Upper lobe of left lung (tissue), 6 donors: ENCODE measurements around the gene GPR65. TPM values are rescaled to one million over a fixed set of nuclear protein-coding genes. Genes with fewer than 3 reads are reported as not detected.

Source experiments
- ATAC-seq, 2 donors: fragments of 200-7000 bp; cut with Tn5 transposase; one replicate each; pipeline ENCODE4 v1.9.1; 2022; ENCODE audit warnings: mild to moderate bottlenecking in 2 of 2, moderate library complexity in 2 of 2; ENCODE audit not compliant: low FRiP score in 2 of 2
- DNase-seq, 2 donors: peaks; one replicate each; pipeline ENCODE4 v3.0.0-alpha.2; 2019 to 2020
- H3K27ac ChIP-seq, 4 donors: fragments of 200-600 bp; sonication (generic); one replicate each; pipeline ENCODE4 v1.5.1; 2016 to 2019
- H3K27me3 ChIP-seq, 4 donors: fragments of 200-600 bp; sonication (generic); one replicate each; pipeline ENCODE4 v1.5.1; 2017 to 2019
- H3K36me3 ChIP-seq, 4 donors: fragments of 200-600 bp; sonication (generic); one replicate each; pipeline ENCODE4 v1.5.1; 2016 to 2019
- H3K4me1 ChIP-seq, 4 donors: fragments of 200-600 bp; sonication (generic); one replicate each; pipeline ENCODE4 v1.5.1; 2018 to 2019
- H3K4me3 ChIP-seq, 4 donors: fragments of 200-600 bp; sonication (generic); one replicate each; pipeline ENCODE4 v1.5.1; 2017 to 2019; ENCODE audit warnings: mild to moderate bottlenecking in 2 of 4, moderate library complexity in 1 of 4
- H3K9me3 ChIP-seq, 4 donors: fragments of 200-600 bp; sonication (generic); one replicate each; pipeline ENCODE4 v1.5.1; 2018 to 2019
- EP300 ChIP-seq, 4 donors: sonication (generic); formaldehyde crosslinking; IDR thresholded peaks; one replicate each; pipeline ENCODE4 v1.5.1; 2017; ENCODE audit warnings: antibody characterized with exemption in 4 of 4, control low read depth in 2 of 4
- POLR2A ChIP-seq, 4 donors: fragments of 450-650 bp; IDR thresholded peaks; one replicate each; pipeline ENCODE4 v1.5.1; 2016 to 2017; ENCODE audit warnings: antibody characterized with exemption in 4 of 4, mild to moderate bottlenecking in 2 of 4
- POLR2AphosphoS5 ChIP-seq, 2 donors: sonication (generic); formaldehyde crosslinking; IDR thresholded peaks; one replicate each; pipeline ENCODE4 v1.5.1; 2017; ENCODE audit warnings: antibody characterized with exemption in 2 of 2
- WGBS, 2 donors: methylation state at CpG; one replicate each; pipeline ENCODE4 v1.1.5; 2017 to 2018; 5-methylcytosine and 5-hydroxymethylcytosine counted together
- total RNA-seq, 6 donors: library from RNA; depleted of rRNA in 4 of 6; stranded (reverse); fragments of >200 nt in 4 of 6; gene quantifications; one replicate each; pipeline versions ENCODE4 v1.1.0 to v1.2.1, GENCODE V29; 2016 to 2021
- TF ChIP-seq, protein P1 (sequence below), 6 experiments: fragments of 450-650 bp in 4 of 6; fragments of 200-600 bp in 2 of 6; sonication (generic) in 2 of 6; IDR thresholded peaks; one replicate each; pipeline ENCODE4 v1.5.1; 2016 to 2019; ENCODE audit warnings: antibody characterized with exemption in 6 of 6
- donor health status: DM: no; HTN: no; CAD: no; lungs with moderate emphysema.
- donor health status: DM: no; HTN: yes; CAD: no; lungs with severe emphysema.

Gene GPR65
- total RNA-seq, 6 donors from 2014 or later, result 3.2 to 7.0 (median 3.8) TPM

- Histone ChIP-seq H3K4me3 (peak overlapping the region in 1 of 4 donors; percentile 6), H3K36me3 (no peaks in the 10 kb centered on the region), H3K4me1 (peaks cover 0 to 3% (median 0%) of the 10 kb centered on the region in 4 donors), H3K27ac (no peak overlapping the region), H3K9me3 (no peaks in the 10 kb centered on the region), H3K27me3 (no peaks in the 10 kb centered on the region)
- 59 to 74% methylated on average over 1 of the region's 1 CpG for WGBS, 2 donors
- no peak for ATAC-seq
- TF ChIP-seq POLR2A (IDR thresholded peaks at IDR 0.05) (no peak), POLR2AphosphoS5 (IDR thresholded peaks at IDR 0.05) (no peak), EP300 (IDR thresholded peaks at IDR 0.05) (no peak)
- TF ChIP-seq, protein P1, sequence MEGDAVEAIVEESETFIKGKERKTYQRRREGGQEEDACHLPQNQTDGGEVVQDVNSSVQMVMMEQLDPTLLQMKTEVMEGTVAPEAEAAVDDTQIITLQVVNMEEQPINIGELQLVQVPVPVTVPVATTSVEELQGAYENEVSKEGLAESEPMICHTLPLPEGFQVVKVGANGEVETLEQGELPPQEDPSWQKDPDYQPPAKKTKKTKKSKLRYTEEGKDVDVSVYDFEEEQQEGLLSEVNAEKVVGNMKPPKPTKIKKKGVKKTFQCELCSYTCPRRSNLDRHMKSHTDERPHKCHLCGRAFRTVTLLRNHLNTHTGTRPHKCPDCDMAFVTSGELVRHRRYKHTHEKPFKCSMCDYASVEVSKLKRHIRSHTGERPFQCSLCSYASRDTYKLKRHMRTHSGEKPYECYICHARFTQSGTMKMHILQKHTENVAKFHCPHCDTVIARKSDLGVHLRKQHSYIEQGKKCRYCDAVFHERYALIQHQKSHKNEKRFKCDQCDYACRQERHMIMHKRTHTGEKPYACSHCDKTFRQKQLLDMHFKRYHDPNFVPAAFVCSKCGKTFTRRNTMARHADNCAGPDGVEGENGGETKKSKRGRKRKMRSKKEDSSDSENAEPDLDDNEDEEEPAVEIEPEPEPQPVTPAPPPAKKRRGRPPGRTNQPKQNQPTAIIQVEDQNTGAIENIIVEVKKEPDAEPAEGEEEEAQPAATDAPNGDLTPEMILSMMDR (IDR thresholded peaks at IDR 0.05), result no peak
- DNase-seq, result no peak
Observed at GRCh38 chr14:88040146-88040545, 35.2 kb downstream of the GPR65 start.

DNA sequence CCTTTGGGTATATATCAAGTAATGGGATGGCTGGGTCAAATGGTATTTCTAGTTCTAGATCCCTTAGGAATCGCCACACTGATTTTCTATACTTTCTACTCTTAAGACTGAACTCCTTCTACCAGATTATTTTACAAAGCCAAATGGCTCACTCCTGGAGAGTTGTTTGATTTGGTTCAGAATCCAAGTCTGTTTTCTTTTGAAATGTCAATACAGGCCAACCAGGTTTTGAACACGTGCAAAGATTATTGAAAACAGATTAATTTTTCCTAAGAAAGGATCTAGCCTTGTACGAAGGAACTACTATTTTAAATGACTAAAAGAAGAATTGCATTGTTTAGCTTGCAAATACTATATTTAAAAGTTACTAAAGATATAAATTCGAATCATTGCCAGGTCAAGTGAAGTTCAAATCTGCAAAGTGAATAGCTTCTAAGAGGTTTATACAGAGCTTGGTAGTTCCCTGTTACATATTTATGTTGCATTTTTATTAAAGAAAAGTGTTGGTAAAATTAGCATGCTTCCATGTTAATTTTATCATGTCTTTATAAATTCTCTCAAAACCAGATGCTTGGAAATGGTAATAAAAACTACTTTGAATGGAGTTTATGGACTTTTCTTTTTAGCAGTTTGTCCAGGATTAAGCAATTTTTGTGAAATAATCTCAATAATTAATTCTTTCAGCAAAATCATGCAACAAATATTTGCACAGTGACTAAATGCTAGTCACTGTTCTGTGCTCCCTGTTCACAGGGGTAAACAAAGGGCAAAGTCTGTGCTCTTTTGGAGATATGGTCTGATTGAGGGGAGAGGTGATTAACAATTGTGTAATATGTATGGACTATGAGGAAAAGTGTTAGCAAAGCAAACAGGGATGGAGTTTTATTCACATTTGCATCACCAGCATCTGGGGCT, 38.9 kb downstream of the GPR65 start:
- Histone ChIP-seq H3K4me3 (no peak overlapping the region), H3K27ac (no peak overlapping the region), H3K36me3 (no peaks in the 10 kb centered on the region), H3K4me1 (peaks cover 0 to 3% (median 0%) of the 10 kb centered on the region in 4 donors), H3K27me3 (no peaks in the 10 kb centered on the region), H3K9me3 (no peaks in the 10 kb centered on the region)
- no peak for DNase-seq
- 75 to 76% methylated on average over 4 of the region's 4 CpGs for WGBS, 2 donors
- ATAC-seq, result no peak
- TF ChIP-seq EP300 (IDR thresholded peaks at IDR 0.05), result no peak
- TF ChIP-seq, protein P1 (IDR thresholded peaks at IDR 0.05), result no peak
- no peak for TF ChIP-seq POLR2AphosphoS5 (IDR thresholded peaks at IDR 0.05)
- no peak for TF ChIP-seq POLR2A (IDR thresholded peaks at IDR 0.05)

DNA sequence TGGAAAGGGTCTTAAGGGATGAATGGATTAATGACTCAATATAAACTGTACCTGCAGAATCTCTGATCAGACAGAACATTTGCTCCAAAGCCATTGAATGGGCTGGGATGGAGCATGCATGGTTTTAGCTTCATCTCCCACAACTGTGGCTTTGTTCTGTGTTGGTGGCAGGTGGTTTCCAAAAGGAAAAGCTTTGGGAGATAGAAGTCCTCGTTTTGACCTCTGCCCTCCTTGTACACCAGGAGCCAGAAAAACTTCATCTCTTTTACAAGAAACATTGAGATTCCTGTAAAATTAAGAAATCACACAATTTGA, 39.5 kb downstream of the GPR65 start:
- Histone ChIP-seq H3K4me1 (peaks cover 0 to 3% (median 0%) of the 10 kb centered on the region in 4 donors), H3K27ac (no peak overlapping the region), H3K27me3 (no peaks in the 10 kb centered on the region), H3K4me3 (no peak overlapping the region), H3K9me3 (no peaks in the 10 kb centered on the region), H3K36me3 (no peaks in the 10 kb centered on the region)
- 25 to 46% methylated on average over 1 of the region's 1 CpG for WGBS, 2 donors
- TF ChIP-seq POLR2A (IDR thresholded peaks at IDR 0.05), result no peak
- TF ChIP-seq EP300 (IDR thresholded peaks at IDR 0.05), result no peak
- no peak for TF ChIP-seq POLR2AphosphoS5 (IDR thresholded peaks at IDR 0.05)
- TF ChIP-seq, protein P1 (IDR thresholded peaks at IDR 0.05), result no peak
- ATAC-seq (no peak), DNase-seq (no peak)

DNA sequence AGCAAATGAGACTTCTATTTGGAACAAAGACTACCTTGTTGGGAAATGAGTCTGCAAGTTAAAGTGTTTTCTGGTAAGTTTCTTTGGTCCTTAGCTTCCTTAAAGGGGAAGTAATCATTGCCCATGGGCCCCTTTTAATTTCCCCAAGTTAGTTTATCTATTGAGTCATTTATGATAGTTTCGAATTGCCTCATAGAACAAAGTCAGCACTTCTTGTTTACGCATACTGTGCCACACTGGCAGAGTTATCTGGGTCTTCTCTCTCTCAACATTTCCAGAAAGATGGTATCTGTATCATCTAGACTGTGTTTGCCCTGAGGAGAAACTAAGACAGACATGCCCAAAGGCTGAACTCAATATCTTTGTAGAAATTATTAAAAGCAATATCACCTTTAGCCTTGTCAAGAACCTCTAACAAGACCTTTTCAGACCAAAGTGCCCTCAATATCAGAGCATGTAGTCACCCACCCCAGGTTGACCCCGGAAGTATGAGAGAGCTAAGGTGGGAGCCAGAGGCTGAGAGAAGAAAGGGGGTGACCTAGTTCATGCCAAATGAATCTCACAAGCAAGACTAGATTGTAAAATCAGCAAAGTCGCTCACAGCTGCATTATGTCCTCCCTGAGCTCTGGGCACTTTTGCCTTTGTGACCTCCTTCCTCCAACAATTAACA, 40.0 kb downstream of the GPR65 start:
- H3K9me3 ChIP-seq, result no peaks in the 10 kb centered on the region
- 58 to 62% methylated on average over 4 of the region's 4 CpGs for WGBS, 2 donors
- H3K36me3 ChIP-seq, result no peaks in the 10 kb centered on the region
- no peak for DNase-seq
- peak in 1 of 2 donors; percentile 59 for ATAC-seq
- peak overlapping the region in 3 of 4 donors; percentile 35 to 64 (median 54) for H3K27ac ChIP-seq
- H3K4me3 ChIP-seq, result no peak overlapping the region
- no peaks in the 10 kb centered on the region for H3K27me3 ChIP-seq
- peaks cover 0 to 3% (median 0%) of the 10 kb centered on the region in 4 donors for H3K4me1 ChIP-seq
- TF ChIP-seq POLR2AphosphoS5 (IDR thresholded peaks at IDR 0.05) (no peak), EP300 (IDR thresholded peaks at IDR 0.05) (peak in 1 of 4 donors; percentile 12)

DNA sequence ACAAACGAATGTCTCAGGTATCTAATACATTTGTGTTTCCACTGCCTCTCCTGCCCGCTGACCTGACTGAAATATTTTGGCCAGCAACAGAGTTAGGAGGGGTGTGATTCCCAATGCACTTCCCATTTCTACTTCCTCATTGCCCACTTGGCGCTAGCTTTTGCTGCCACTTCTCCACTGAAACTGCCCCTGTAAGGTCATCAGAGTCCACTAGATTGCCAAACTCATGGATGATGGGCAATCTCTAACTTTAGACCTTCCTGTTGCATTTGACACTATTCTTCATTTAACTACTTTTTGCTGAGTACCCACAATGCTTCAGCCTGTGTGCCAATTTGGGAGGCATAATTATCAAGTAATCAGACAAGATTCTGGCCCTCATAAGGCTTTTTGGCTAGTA, 40.8 kb downstream of the GPR65 start:
- Histone ChIP-seq H3K9me3 (no peaks in the 10 kb centered on the region), H3K4me1 (peaks cover 0 to 3% (median 0%) of the 10 kb centered on the region in 4 donors), H3K36me3 (no peaks in the 10 kb centered on the region), H3K27me3 (no peaks in the 10 kb centered on the region), H3K4me3 (no peak overlapping the region), H3K27ac (peak overlapping the region in 2 of 4 donors; percentile 54 to 64)
- TF ChIP-seq EP300 (IDR thresholded peaks at IDR 0.05), result peak in 1 of 4 donors; percentile 59
- TF ChIP-seq POLR2AphosphoS5 (IDR thresholded peaks at IDR 0.05), result peak in 1 of 2 donors; percentile 43
- TF ChIP-seq, protein P1 (IDR thresholded peaks at IDR 0.05), result no peak
- TF ChIP-seq POLR2A (IDR thresholded peaks at IDR 0.05), result no peak
- peak; percentile 67 to 87 for ATAC-seq
- 40 to 76% methylated on average over 3 of the region's 3 CpGs for WGBS, 2 donors
- peak in 1 of 2 donors; percentile 42 for DNase-seq
